ENCODE measurements around the gene KLHL29.

KLHL29 gene

GRCh38 chr2:23453836-23454460 lies 69.0 kb downstream of the KLHL29 start:
- no peak overlapping the region for H2BK5ac ChIP-seq (ENCODE audit: low read depth, low read length, poor library complexity)
- H2AFZ ChIP-seq (ENCODE audit: insufficient read depth, low read length, poor library complexity) = no peak overlapping the region
- H2AK5ac ChIP-seq (ENCODE audit: low read length) = no peak overlapping the region
- no peak overlapping the region for H4K91ac ChIP-seq (ENCODE audit: low read depth, low read length)
- H3K79me2 ChIP-seq (ENCODE audit: control insufficient read depth, insufficient read depth, low read length, poor library complexity) = no peaks in the 10 kb centered on the region
- H3K27me3 ChIP-seq (ENCODE audit: insufficient read depth, low read length) = no peaks in the 10 kb centered on the region
- H3K23ac ChIP-seq (ENCODE audit: low read length) = no peak overlapping the region
- no peak overlapping the region for H3K4ac ChIP-seq (ENCODE audit: low read depth, low read length)
- peaks cover 2% of the 10 kb centered on the region for H3K79me1 ChIP-seq (ENCODE audit: low read length)
- DNase-seq = no peak
- no peak overlapping the region for H3K14ac ChIP-seq (ENCODE audit: low read length)
- no peak overlapping the region for H3K4me2 ChIP-seq (ENCODE audit: low read length)
- H3K9me3 ChIP-seq (ENCODE audit: insufficient read depth, low read depth, low read length) = no peaks in the 10 kb centered on the region
- H3K4me3 ChIP-seq (ENCODE audit: low read depth, low read length) = no peak overlapping the region
- H2BK120ac ChIP-seq (ENCODE audit: insufficient read depth, low read length, poor library complexity) = no peak overlapping the region
- H4K8ac ChIP-seq (ENCODE audit: low read depth, low read length) = no peak overlapping the region
- no peak overlapping the region for H3K27ac ChIP-seq (ENCODE audit: low read depth, low read length)
- H3K4me1 ChIP-seq (ENCODE audit: control insufficient read depth in 1 of 2, insufficient read depth in 2 of 2, low read length in 2 of 2) = peaks cover 6 to 7% of the 10 kb centered on the region in 2 experiments
- WGBS (ENCODE audit: extremely low coverage, insufficient coverage, insufficient read length) = 100% methylated on average over 1 of the region's 10 CpGs
- H3K9ac ChIP-seq (ENCODE audit: low read length) = no peak overlapping the region
- H4K12ac ChIP-seq (ENCODE audit: low read depth, low read length) = no peak overlapping the region
- H2BK12ac ChIP-seq (ENCODE audit: low read length) = no peak overlapping the region
- peaks cover 3% of the 10 kb centered on the region in 2 experiments for H3K36me3 ChIP-seq (ENCODE audit: control insufficient read depth in 1 of 2, insufficient read depth in 2 of 2, low read length in 2 of 2)
- no peak overlapping the region for H3K18ac ChIP-seq (ENCODE audit: low read length)

GRCh38 chr2:23454501-23455120 lies 69.6 kb downstream of the KLHL29 start:
- H3K79me1 ChIP-seq (ENCODE audit: low read length) = peaks cover 2% of the 10 kb centered on the region
- H2AFZ ChIP-seq (ENCODE audit: insufficient read depth, low read length, poor library complexity) = no peak overlapping the region
- no peaks in the 10 kb centered on the region for H3K9me3 ChIP-seq (ENCODE audit: insufficient read depth, low read depth, low read length)
- H2BK120ac ChIP-seq (ENCODE audit: insufficient read depth, low read length, poor library complexity) = no peak overlapping the region
- no peak overlapping the region for H2AK5ac ChIP-seq (ENCODE audit: low read length)
- no CpG with 5 or more reads among the region's 11 CpGs for WGBS (ENCODE audit: extremely low coverage, insufficient coverage, insufficient read length)
- H3K9ac ChIP-seq (ENCODE audit: low read length) = no peak overlapping the region
- no peak overlapping the region for H3K18ac ChIP-seq (ENCODE audit: low read length)
- H3K4me1 ChIP-seq (ENCODE audit: control insufficient read depth in 1 of 2, insufficient read depth in 2 of 2, low read length in 2 of 2) = peaks cover 6 to 7% of the 10 kb centered on the region in 2 experiments
- no peak overlapping the region for H3K4ac ChIP-seq (ENCODE audit: low read depth, low read length)
- no peak overlapping the region for H4K8ac ChIP-seq (ENCODE audit: low read depth, low read length)
- no peak overlapping the region for H2BK5ac ChIP-seq (ENCODE audit: low read depth, low read length, poor library complexity)
- H3K36me3 ChIP-seq (ENCODE audit: control insufficient read depth in 1 of 2, insufficient read depth in 2 of 2, low read length in 2 of 2) = peaks cover 3% of the 10 kb centered on the region in 2 experiments
- no peak overlapping the region for H4K12ac ChIP-seq (ENCODE audit: low read depth, low read length)
- H3K4me3 ChIP-seq (ENCODE audit: low read depth, low read length) = no peak overlapping the region
- no peak overlapping the region for H4K91ac ChIP-seq (ENCODE audit: low read depth, low read length)
- no peak for DNase-seq
- no peak overlapping the region for H3K4me2 ChIP-seq (ENCODE audit: low read length)
- H3K27ac ChIP-seq (ENCODE audit: low read depth, low read length) = no peak overlapping the region
- H3K27me3 ChIP-seq (ENCODE audit: insufficient read depth, low read length) = no peaks in the 10 kb centered on the region
- no peak overlapping the region for H3K14ac ChIP-seq (ENCODE audit: low read length)
- no peak overlapping the region for H3K23ac ChIP-seq (ENCODE audit: low read length)
- no peaks in the 10 kb centered on the region for H3K79me2 ChIP-seq (ENCODE audit: control insufficient read depth, insufficient read depth, low read length, poor library complexity)
- H2BK12ac ChIP-seq (ENCODE audit: low read length) = no peak overlapping the region

GRCh38 chr2:23456396-23456795 lies 71.4 kb downstream of the KLHL29 start:
- no peak overlapping the region for H2AK5ac ChIP-seq (ENCODE audit: low read length)
- H3K36me3 ChIP-seq (ENCODE audit: control insufficient read depth in 1 of 2, insufficient read depth in 2 of 2, low read length in 2 of 2) = peaks cover 3% of the 10 kb centered on the region in 2 experiments
- WGBS (ENCODE audit: extremely low coverage, insufficient coverage, insufficient read length) = no CpG with 5 or more reads among the region's 17 CpGs
- no peak overlapping the region for H3K9ac ChIP-seq (ENCODE audit: low read length)
- no peak overlapping the region for H2AFZ ChIP-seq (ENCODE audit: insufficient read depth, low read length, poor library complexity)
- no peak overlapping the region for H4K91ac ChIP-seq (ENCODE audit: low read depth, low read length)
- no peak overlapping the region for H3K27ac ChIP-seq (ENCODE audit: low read depth, low read length)
- no peak overlapping the region for H2BK12ac ChIP-seq (ENCODE audit: low read length)
- peaks cover 6 to 7% of the 10 kb centered on the region in 2 experiments for H3K4me1 ChIP-seq (ENCODE audit: control insufficient read depth in 1 of 2, insufficient read depth in 2 of 2, low read length in 2 of 2)
- no peak for DNase-seq
- no peak overlapping the region for H3K18ac ChIP-seq (ENCODE audit: low read length)
- no peaks in the 10 kb centered on the region for H3K27me3 ChIP-seq (ENCODE audit: insufficient read depth, low read length)
- no peak overlapping the region for H3K4ac ChIP-seq (ENCODE audit: low read depth, low read length)
- peaks cover 1% of the 10 kb centered on the region for H3K9me3 ChIP-seq (ENCODE audit: insufficient read depth, low read depth, low read length)
- no peak overlapping the region for H3K4me2 ChIP-seq (ENCODE audit: low read length)
- no peak overlapping the region for H2BK5ac ChIP-seq (ENCODE audit: low read depth, low read length, poor library complexity)
- no peak overlapping the region for H4K12ac ChIP-seq (ENCODE audit: low read depth, low read length)
- no peak overlapping the region for H2BK120ac ChIP-seq (ENCODE audit: insufficient read depth, low read length, poor library complexity)
- H4K8ac ChIP-seq (ENCODE audit: low read depth, low read length) = no peak overlapping the region
- no peak overlapping the region for H3K4me3 ChIP-seq (ENCODE audit: low read depth, low read length)
- H3K79me2 ChIP-seq (ENCODE audit: control insufficient read depth, insufficient read depth, low read length, poor library complexity) = no peaks in the 10 kb centered on the region
- H3K14ac ChIP-seq (ENCODE audit: low read length) = no peak overlapping the region
- H3K23ac ChIP-seq (ENCODE audit: low read length) = no peak overlapping the region
- H3K79me1 ChIP-seq (ENCODE audit: low read length) = peaks cover 2% of the 10 kb centered on the region

GRCh38 chr2:23456881-23457760 lies 72.1 kb downstream of the KLHL29 start:
- Histone ChIP-seq H2BK5ac (ENCODE audit: low read depth, low read length, poor library complexity) (no peak overlapping the region), H2BK12ac (ENCODE audit: low read length) (no peak overlapping the region), H3K4me2 (ENCODE audit: low read length) (no peak overlapping the region), H3K79me2 (ENCODE audit: control insufficient read depth, insufficient read depth, low read length, poor library complexity) (no peaks in the 10 kb centered on the region), H3K4ac (ENCODE audit: low read depth, low read length) (no peak overlapping the region), H4K8ac (ENCODE audit: low read depth, low read length) (no peak overlapping the region), H2AFZ (ENCODE audit: insufficient read depth, low read length, poor library complexity) (no peak overlapping the region), H2BK120ac (ENCODE audit: insufficient read depth, low read length, poor library complexity) (no peak overlapping the region), H3K18ac (ENCODE audit: low read length) (no peak overlapping the region), H3K9me3 (ENCODE audit: insufficient read depth, low read depth, low read length) (peaks cover 1% of the 10 kb centered on the region), H3K36me3 (ENCODE audit: control insufficient read depth in 1 of 2, insufficient read depth in 2 of 2, low read length in 2 of 2) (peaks cover 3% of the 10 kb centered on the region in 2 experiments), H4K12ac (ENCODE audit: low read depth, low read length) (no peak overlapping the region), H3K79me1 (ENCODE audit: low read length) (peaks cover 2% of the 10 kb centered on the region), H3K14ac (ENCODE audit: low read length) (no peak overlapping the region), H3K27me3 (ENCODE audit: insufficient read depth, low read length) (no peaks in the 10 kb centered on the region), H2AK5ac (ENCODE audit: low read length) (no peak overlapping the region), H3K27ac (ENCODE audit: low read depth, low read length) (no peak overlapping the region), H4K91ac (ENCODE audit: low read depth, low read length) (no peak overlapping the region), H3K9ac (ENCODE audit: low read length) (no peak overlapping the region), H3K4me1 (ENCODE audit: control insufficient read depth in 1 of 2, insufficient read depth in 2 of 2, low read length in 2 of 2) (peaks cover 6 to 7% of the 10 kb centered on the region in 2 experiments), H3K4me3 (ENCODE audit: low read depth, low read length) (no peak overlapping the region), H3K23ac (ENCODE audit: low read length) (no peak overlapping the region)
- DNase-seq = no peak
- no CpG with 5 or more reads among the region's 20 CpGs for WGBS (ENCODE audit: extremely low coverage, insufficient coverage, insufficient read length)
